HEK293T (cell line): ENCODE measurements around the gene CAPZA1.

Experiments
- CTCF ChIA-PET: fragments of 350-600 bp; formaldehyde crosslinking; extraction: SDS; loops from one replicate; lab custom pipeline; 2021; ENCODE audit warnings: antibody characterized with exemption, inconsistent platforms; lab: Yijun Ruan, JAX
- POLR2A ChIA-PET: fragments of 350-600 bp; formaldehyde crosslinking; extraction: SDS; loops from one replicate; lab custom pipeline; 2020; ENCODE audit warnings: antibody characterized with exemption, inconsistent platforms; lab: Yijun Ruan, JAX
- DNase-seq: peaks from one replicate; pipeline ENCODE4 v3.0.0; 2012; ENCODE audit warnings: mixed read lengths; ENCODE audit errors: extremely low spot score
- ARNT ChIP-seq: fragments of 450-650 bp; IDR thresholded peaks from 2 replicates; pipeline ENCODE4 v1.6.1; 2017; ENCODE audit warnings: mild to moderate bottlenecking
- BHLHE40 ChIP-seq: fragments of 450-650 bp; IDR thresholded peaks from 2 replicates; pipeline ENCODE4 v1.6.1; 2016; ENCODE audit warnings: mild to moderate bottlenecking, moderate library complexity, borderline replicate concordance
- CTBP1 ChIP-seq: fragments of 450-650 bp; IDR thresholded peaks from 2 replicates; pipeline ENCODE4 v1.6.1; 2016; ENCODE audit warnings: borderline replicate concordance
- ELF4 ChIP-seq: fragments of 450-650 bp; IDR thresholded peaks from 2 replicates; pipeline ENCODE4 v1.6.1; 2017; ENCODE audit warnings: antibody characterized with exemption
- FOXA1 ChIP-seq: fragments of 450-650 bp; IDR thresholded peaks from 2 replicates; pipeline ENCODE4 v1.6.1; 2016; ENCODE audit warnings: mild to moderate bottlenecking
- FOXK2 ChIP-seq: fragments of 450-650 bp; IDR thresholded peaks from 2 replicates; pipeline ENCODE4 v1.6.1; 2016; ENCODE audit warnings: mild to moderate bottlenecking
- FOXM1 ChIP-seq: fragments of 450-650 bp; IDR thresholded peaks from 2 replicates; pipeline ENCODE4 v1.6.1; 2017; ENCODE audit warnings: mild to moderate bottlenecking, borderline replicate concordance
- HDGF ChIP-seq: fragments of 450-650 bp; IDR thresholded peaks from 2 replicates; pipeline ENCODE4 v1.6.1; 2017; ENCODE audit warnings: antibody characterized with exemption, borderline replicate concordance
- L3MBTL2 ChIP-seq: fragments of 450-650 bp; conservative IDR thresholded peaks from 2 replicates; pipeline ENCODE4 v1.6.1; 2016; ENCODE audit warnings: mild to moderate bottlenecking
- LEF1 ChIP-seq: fragments of 450-650 bp; IDR thresholded peaks from 2 replicates; pipeline ENCODE4 v1.6.1; 2017; ENCODE audit warnings: mild to moderate bottlenecking, borderline replicate concordance
- NFRKB ChIP-seq: fragments of 450-650 bp; IDR thresholded peaks from 2 replicates; pipeline ENCODE4 v1.6.1; 2016; ENCODE audit warnings: mild to moderate bottlenecking, moderate library complexity
- SP1 ChIP-seq: fragments of 450-650 bp; IDR thresholded peaks from 2 replicates; pipeline ENCODE4 v1.6.1; 2017
- SUZ12 ChIP-seq: fragments of 450-650 bp; IDR thresholded peaks from 2 replicates; pipeline ENCODE4 v1.6.1; 2016; ENCODE audit warnings: mild to moderate bottlenecking
- TARDBP ChIP-seq: fragments of 450-650 bp; IDR thresholded peaks from 2 replicates; pipeline ENCODE4 v1.6.1; 2016
- ZNF384 ChIP-seq: fragments of 450-650 bp; IDR thresholded peaks from 2 replicates; pipeline ENCODE4 v1.6.1; 2016
- TF ChIP-seq, protein P1 (sequence below): fragments of 450-650 bp; IDR thresholded peaks from 2 replicates; pipeline ENCODE4 v1.6.1; 2016

CAPZA1 gene

DNA sequence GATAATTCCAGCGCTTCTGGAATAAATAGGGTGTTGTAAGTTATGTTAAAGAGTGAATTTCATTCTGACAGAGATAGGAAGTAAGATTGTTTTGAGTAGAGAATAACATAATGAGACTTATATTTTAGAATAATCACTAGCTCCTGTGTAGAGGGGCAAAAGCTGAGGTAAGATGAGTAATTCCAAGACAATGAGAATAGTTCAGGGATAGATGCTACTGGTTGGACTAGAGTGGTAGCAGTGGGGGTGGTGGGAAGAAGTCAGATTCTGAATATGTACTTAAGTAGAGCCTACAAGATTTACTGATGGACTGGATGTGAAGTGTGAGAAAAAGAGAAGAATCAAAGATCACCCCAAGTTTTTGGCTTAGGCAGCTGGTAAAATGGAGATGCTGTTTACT, 31.6 kb downstream of the CAPZA1 start:
- TF ChIP-seq, protein P1, sequence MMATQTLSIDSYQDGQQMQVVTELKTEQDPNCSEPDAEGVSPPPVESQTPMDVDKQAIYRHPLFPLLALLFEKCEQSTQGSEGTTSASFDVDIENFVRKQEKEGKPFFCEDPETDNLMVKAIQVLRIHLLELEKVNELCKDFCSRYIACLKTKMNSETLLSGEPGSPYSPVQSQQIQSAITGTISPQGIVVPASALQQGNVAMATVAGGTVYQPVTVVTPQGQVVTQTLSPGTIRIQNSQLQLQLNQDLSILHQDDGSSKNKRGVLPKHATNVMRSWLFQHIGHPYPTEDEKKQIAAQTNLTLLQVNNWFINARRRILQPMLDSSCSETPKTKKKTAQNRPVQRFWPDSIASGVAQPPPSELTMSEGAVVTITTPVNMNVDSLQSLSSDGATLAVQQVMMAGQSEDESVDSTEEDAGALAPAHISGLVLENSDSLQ: no peak
- TF ChIP-seq NFRKB: no peak
- TF ChIP-seq FOXK2: no peak
- no peak for TF ChIP-seq SP1
- no peak for TF ChIP-seq CTBP1
- TF ChIP-seq SUZ12: no peak
- no peak for TF ChIP-seq ARNT
- no peak for TF ChIP-seq HDGF
- no peak for TF ChIP-seq L3MBTL2
- TF ChIP-seq FOXA1: no peak
- no peak for TF ChIP-seq FOXM1
- TF ChIP-seq LEF1: no peak
- TF ChIP-seq BHLHE40: no peak
- TF ChIP-seq ELF4: no peak
- TF ChIP-seq TARDBP: no peak
- no peak for DNase-seq
- ChIA-PET CTCF (no interaction called here), POLR2A (interaction anchor here (2.0 kb wide), 1 partner anchor 32 kb away, joined by 8 read pairs; the partner anchor contains the start of genes CAPZA1 and ST7L)

DNA sequence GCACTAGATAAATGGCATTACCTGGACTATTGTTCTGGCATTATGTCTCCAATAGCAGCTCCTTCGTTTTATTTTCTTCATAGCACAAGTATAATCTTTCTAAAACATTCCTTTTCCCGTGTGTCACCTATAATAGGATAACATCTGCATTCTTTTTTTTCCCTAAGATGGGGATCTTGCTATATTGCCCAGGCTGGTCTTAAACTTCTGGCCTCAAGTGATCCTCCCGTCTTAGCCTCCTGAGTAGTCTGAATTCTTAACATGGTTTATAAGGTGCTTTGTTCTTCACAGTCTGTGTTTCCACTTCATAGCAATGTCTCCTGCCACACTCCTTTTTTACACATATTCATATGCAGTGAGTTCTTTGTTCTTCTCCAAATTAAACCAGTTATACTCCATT, 46.2 kb downstream of the CAPZA1 start:
- no peak for DNase-seq
- TF ChIP-seq L3MBTL2 (no peak), CTBP1 (no peak)
- TF ChIP-seq, protein P1: no peak
- CTCF ChIA-PET: no interaction called here
- POLR2A ChIA-PET: no interaction called here

DNA sequence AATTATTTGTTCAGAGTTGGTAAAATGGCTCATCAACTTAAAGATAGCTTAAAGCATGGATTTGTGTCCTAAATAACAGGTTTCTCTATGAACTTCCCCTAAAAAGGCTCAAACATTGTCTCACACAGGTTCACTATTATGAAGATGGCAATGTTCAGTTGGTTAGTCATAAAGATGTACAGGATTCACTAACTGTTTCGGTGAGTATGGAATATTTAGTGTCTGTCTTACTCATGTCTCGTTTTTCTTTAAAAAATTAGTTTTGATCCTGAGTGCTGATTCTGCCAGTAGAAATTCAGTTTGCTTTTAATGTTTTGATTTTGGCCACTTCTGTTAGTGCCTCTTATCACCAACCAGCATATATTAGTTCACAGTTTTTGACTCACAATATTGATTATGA, 47.3 kb downstream of the CAPZA1 start:
- TF ChIP-seq FOXM1 (no peak), FOXA1 (no peak), CTBP1 (no peak), ELF4 (no peak), FOXK2 (no peak), LEF1 (no peak), SUZ12 (no peak), ZNF384 (no peak), NFRKB (no peak)
- TF ChIP-seq, protein P1: no peak
- no peak for DNase-seq
- ChIA-PET POLR2A (no interaction called here), CTCF (no interaction called here)

DNA sequence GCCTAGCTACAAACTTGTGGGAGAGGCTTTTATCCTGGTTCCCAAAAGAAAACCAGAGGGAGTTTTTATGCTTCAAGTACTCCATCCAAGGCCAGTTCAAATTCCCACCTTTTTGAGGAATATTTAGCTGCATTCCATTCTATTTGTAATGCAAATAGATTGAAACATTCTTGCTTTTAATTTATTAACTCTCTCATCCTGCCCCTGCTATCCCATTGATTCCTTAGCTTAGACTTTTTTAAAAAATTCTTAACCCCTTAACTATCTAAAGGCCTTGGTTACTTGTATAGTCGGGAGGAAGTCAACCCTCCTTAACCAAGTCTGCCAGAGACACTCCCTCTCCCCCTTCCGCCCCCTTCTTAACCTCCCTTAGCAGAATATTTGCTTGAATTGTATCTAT, 52.4 kb downstream of the CAPZA1 start:
- ChIA-PET POLR2A (interaction anchor here (2.8 kb wide), 1 partner anchor 53 kb away, joined by 13 read pairs; the partner anchor contains the start of gene ST7L), CTCF (interaction anchor here (0.8 to 2.9 kb wide), 2 partner anchors 10 to 47 kb away, joined by 3 to 9 read pairs; a partner anchor contains a TSS)
- no peak for DNase-seq
- TF ChIP-seq FOXM1 (no peak), BHLHE40 (no peak), NFRKB (no peak), HDGF (no peak)

DNA sequence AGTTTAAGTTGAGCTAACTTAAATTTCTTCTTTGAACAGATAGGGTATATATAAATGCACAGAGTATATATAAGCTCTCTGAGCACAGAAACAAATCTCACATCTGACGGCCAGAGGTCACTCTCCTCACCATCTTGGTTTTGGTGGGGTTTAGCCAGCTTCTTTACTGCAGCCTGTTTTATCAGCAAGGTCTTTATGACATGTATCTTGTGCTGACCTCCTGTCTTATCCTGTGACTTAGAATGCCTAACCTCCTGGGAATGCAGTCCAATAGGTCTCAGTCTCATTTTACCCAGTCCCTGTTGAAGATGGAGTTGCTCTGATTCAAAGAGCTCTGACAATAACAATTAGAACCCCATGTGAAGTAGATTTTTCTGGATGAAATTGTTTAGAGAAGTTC, 53.2 kb downstream of the CAPZA1 start:
- TF ChIP-seq NFRKB (no peak), FOXK2 (no peak), FOXA1 (no peak), BHLHE40 (no peak), L3MBTL2 (no peak), LEF1 (no peak), ARNT (no peak), SUZ12 (no peak), FOXM1 (no peak), CTBP1 (no peak), ZNF384 (no peak), HDGF (no peak), TARDBP (no peak), SP1 (no peak), ELF4 (no peak)
- TF ChIP-seq, protein P1: no peak
- CTCF ChIA-PET: interaction anchor here (0.6 to 2.9 kb wide), 5 partner anchors 11 to 238 kb away, joined by 3 to 9 read pairs (median 3); a partner anchor contains a TSS
- DNase-seq: no peak
- POLR2A ChIA-PET: interaction anchor here (1.4 to 4.5 kb wide), 3 partner anchors 29 to 54 kb away, joined by 3 to 67 read pairs (median 13); partner anchors contain the start of gene ST7L
